HL-60 (cell line): ENCODE measurements around the gene NBEAL1.

Experiments used
- DNase-seq, 2 experiments: peaks; one replicate each; pipeline ENCODE4 v3.0.0-alpha.2; 2010 to 2020; ENCODE audit warnings: low read depth in 1 of 2, low spot score in 1 of 2
- H3K27ac ChIP-seq: fragments of 250-450 bp; sonication (Bioruptor Pico); replicated peaks from 2 replicates; pipeline ENCODE4 v1.5.1; 2020; ENCODE audit warnings: mild to moderate bottlenecking, moderate library complexity
- H3K27me3 ChIP-seq: fragments of 250-450 bp; sonication (Bioruptor Pico); 2 replicates; pipeline ENCODE4 v1.5.1; 2021; ENCODE audit warnings: mild to moderate bottlenecking, moderate library complexity; ENCODE audit not compliant: insufficient read depth, poor library complexity, severe bottlenecking
- H3K4me3 ChIP-seq: replicated peaks from 2 replicates; pipeline ENCODE4 v1.5.1; 2011; ENCODE audit warnings: mild to moderate bottlenecking, control low read depth, low read length; ENCODE audit not compliant: insufficient read depth
- GABPA ChIP-seq: IDR thresholded peaks from 2 replicates; pipeline ENCODE4 v1.6.1; 2012; ENCODE audit warnings: low read depth
- POLR2AphosphoS5 ChIP-seq: IDR thresholded peaks from 2 replicates; pipeline ENCODE4 v1.6.1; 2012; ENCODE audit warnings: low read depth
- SPI1 ChIP-seq: IDR thresholded peaks from 2 replicates; pipeline ENCODE4 v1.6.1; 2012; ENCODE audit warnings: low read depth, mild to moderate bottlenecking, borderline replicate concordance
- TF ChIP-seq, protein P1 (sequence below): IDR thresholded peaks from 2 replicates; pipeline ENCODE4 v1.6.1; 2012; ENCODE audit warnings: low read depth; ENCODE audit not compliant: insufficient replicate concordance
- TF ChIP-seq, protein P2 (sequence below): IDR thresholded peaks from one replicate; pipeline ENCODE4 v1.5.1; 2011; ENCODE audit warnings: low read length, control low read depth, inconsistent platforms; ENCODE audit not compliant: insufficient read depth

Gene NBEAL1

DNA sequence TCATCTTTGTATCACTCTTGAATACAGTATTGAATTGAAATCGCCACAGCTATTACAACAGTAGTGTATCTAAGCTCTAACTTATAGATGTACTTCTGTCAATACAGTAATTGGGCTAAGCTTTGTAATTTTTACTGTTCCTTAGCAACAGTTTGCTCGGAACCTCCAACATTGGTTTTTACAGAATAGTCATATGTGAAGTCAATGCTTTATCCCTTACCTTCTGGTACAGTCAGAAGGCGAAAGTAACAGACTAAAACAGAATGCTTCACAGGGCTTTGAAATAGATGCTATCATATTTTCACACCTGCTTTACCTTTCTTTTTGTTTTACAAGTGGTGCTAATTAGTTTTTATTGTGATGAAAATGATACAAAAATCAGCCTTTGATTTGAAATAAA lies 177.3 kb downstream of the NBEAL1 start:
- no peak overlapping the region for H3K27ac ChIP-seq
- TF ChIP-seq, protein P1, sequence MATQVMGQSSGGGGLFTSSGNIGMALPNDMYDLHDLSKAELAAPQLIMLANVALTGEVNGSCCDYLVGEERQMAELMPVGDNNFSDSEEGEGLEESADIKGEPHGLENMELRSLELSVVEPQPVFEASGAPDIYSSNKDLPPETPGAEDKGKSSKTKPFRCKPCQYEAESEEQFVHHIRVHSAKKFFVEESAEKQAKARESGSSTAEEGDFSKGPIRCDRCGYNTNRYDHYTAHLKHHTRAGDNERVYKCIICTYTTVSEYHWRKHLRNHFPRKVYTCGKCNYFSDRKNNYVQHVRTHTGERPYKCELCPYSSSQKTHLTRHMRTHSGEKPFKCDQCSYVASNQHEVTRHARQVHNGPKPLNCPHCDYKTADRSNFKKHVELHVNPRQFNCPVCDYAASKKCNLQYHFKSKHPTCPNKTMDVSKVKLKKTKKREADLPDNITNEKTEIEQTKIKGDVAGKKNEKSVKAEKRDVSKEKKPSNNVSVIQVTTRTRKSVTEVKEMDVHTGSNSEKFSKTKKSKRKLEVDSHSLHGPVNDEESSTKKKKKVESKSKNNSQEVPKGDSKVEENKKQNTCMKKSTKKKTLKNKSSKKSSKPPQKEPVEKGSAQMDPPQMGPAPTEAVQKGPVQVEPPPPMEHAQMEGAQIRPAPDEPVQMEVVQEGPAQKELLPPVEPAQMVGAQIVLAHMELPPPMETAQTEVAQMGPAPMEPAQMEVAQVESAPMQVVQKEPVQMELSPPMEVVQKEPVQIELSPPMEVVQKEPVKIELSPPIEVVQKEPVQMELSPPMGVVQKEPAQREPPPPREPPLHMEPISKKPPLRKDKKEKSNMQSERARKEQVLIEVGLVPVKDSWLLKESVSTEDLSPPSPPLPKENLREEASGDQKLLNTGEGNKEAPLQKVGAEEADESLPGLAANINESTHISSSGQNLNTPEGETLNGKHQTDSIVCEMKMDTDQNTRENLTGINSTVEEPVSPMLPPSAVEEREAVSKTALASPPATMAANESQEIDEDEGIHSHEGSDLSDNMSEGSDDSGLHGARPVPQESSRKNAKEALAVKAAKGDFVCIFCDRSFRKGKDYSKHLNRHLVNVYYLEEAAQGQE = no peak
- H3K4me3 ChIP-seq = no peak overlapping the region
- no peaks in the 10 kb centered on the region for H3K27me3 ChIP-seq
- DNase-seq = no peak

DNA sequence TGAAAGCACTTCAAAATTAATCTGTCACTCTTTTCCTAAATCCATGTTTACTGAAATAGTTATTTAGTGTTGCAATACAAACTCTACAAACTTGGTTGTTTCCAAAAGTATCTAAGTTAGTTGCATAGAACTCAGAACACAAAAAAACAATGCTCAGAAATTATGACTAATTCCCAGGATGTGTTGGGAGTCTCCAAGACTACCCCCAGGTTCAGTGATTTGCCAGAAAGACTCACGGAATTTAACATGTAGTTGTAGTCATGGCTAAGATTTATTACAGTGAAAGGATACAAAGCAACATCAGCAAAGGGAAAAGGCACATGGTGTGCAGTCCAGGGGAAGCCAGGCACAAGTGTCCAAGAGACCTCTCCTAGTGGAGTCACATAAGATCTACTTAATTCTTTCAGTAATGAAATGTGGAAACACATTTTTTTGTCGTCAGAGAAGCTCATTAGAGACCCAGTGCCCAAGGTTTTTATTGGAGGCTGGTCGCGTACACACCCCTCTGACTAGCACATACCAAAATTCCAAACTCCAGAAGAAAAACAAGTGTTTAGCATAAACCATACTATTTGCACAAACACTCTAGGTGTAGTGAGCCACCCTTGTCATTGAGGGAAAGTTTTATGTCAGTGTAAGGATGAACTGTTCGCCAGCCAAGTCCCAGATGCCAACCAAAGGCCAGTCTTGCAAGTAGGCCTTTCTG lies 180.8 kb downstream of the NBEAL1 start:
- no peaks in the 10 kb centered on the region for H3K27me3 ChIP-seq
- H3K4me3 ChIP-seq = no peak overlapping the region
- TF ChIP-seq GABPA = no peak
- no peak for TF ChIP-seq SPI1
- TF ChIP-seq, protein P1 = no peak
- TF ChIP-seq, protein P2, sequence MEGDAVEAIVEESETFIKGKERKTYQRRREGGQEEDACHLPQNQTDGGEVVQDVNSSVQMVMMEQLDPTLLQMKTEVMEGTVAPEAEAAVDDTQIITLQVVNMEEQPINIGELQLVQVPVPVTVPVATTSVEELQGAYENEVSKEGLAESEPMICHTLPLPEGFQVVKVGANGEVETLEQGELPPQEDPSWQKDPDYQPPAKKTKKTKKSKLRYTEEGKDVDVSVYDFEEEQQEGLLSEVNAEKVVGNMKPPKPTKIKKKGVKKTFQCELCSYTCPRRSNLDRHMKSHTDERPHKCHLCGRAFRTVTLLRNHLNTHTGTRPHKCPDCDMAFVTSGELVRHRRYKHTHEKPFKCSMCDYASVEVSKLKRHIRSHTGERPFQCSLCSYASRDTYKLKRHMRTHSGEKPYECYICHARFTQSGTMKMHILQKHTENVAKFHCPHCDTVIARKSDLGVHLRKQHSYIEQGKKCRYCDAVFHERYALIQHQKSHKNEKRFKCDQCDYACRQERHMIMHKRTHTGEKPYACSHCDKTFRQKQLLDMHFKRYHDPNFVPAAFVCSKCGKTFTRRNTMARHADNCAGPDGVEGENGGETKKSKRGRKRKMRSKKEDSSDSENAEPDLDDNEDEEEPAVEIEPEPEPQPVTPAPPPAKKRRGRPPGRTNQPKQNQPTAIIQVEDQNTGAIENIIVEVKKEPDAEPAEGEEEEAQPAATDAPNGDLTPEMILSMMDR = no peak
- TF ChIP-seq POLR2AphosphoS5 = no peak
- DNase-seq = no peak
- no peak overlapping the region for H3K27ac ChIP-seq

DNA sequence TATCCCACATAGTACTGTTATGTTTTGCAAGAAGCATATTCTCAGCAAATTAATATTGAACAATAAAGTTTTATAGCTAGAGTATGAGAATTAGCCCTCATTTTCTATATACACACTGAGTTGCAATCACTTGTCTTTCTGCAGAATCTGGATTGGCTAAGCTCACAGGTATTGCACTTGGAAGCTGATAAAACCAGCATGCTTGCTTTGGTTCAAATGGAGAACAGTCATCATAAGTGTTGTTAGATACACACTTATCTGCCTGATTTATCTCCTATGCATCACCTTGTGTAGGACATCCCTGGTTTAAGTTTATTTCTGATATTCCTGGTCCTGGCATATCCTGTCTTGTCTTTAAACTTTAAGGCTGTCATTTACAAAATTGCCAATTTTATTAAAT lies 186.2 kb downstream of the NBEAL1 start:
- H3K27me3 ChIP-seq = no peaks in the 10 kb centered on the region
- H3K27ac ChIP-seq = no peak overlapping the region
- no peak for DNase-seq
- no peak overlapping the region for H3K4me3 ChIP-seq
- TF ChIP-seq, protein P2 = no peak
- TF ChIP-seq, protein P1 = no peak
- TF ChIP-seq GABPA = no peak
- TF ChIP-seq POLR2AphosphoS5 = no peak
- no peak for TF ChIP-seq SPI1
